ENCODE measurements around the gene UNKL. TPM values are rescaled to one million over a fixed set of nuclear protein-coding genes. Genes with fewer than 3 reads are reported as not detected.

The UNKL gene
- polyA plus RNA-seq, 1 experiment = 15.4 TPM

- POLR2A ChIA-PET = interaction anchor here (0.6 kb wide), 1 partner anchor 1160 kb away, joined by 16 read pairs; the partner anchor contains the start of gene TBC1D24
- peaks cover 43% of the 10 kb centered on the region for H3K36me3 ChIP-seq (ENCODE audit: control insufficient read depth, insufficient read depth, low read length)
Observed at GRCh38 chr16:1314399-1315068, 100.0 kb downstream of the UNKL start.

GRCh38 chr16:1313721-1314369, 100.7 kb downstream of the UNKL start:
- no peak for TF ChIP-seq CTCF (IDR thresholded peaks at IDR 0.05; ENCODE audit: insufficient read depth, low read depth, low read length)
- Histone ChIP-seq H3K4me3 (ENCODE audit: low read depth, low read length) (no peak overlapping the region), H3K27me3 (ENCODE audit: control insufficient read depth, insufficient read depth, low read length) (no peaks in the 10 kb centered on the region), H3K36me3 (ENCODE audit: control insufficient read depth, insufficient read depth, low read length) (peaks cover 37% of the 10 kb centered on the region)
- ChIA-PET POLR2A (interaction anchor here (0.6 kb wide), 1 partner anchor 1161 kb away, joined by 16 read pairs; the partner anchor contains the start of gene TBC1D24), CTCF (interaction anchor here (1.1 kb wide), 1 partner anchor 13 kb away, joined by 3 read pairs; no protein-coding TSS in a partner anchor)
- DNase-seq (ENCODE audit: low read depth) = no peak

More at GRCh38 chr16:1314399-1315068, 100.0 kb downstream of the UNKL start:
- no peak for TF ChIP-seq CTCF (IDR thresholded peaks at IDR 0.05; ENCODE audit: insufficient read depth, low read depth, low read length)
- no peak for DNase-seq (ENCODE audit: low read depth)
- CTCF ChIA-PET = interaction anchor here (1.1 kb wide), 1 partner anchor 14 kb away, joined by 3 read pairs; no protein-coding TSS in a partner anchor
- Histone ChIP-seq H3K27me3 (ENCODE audit: control insufficient read depth, insufficient read depth, low read length) (no peaks in the 10 kb centered on the region), H3K4me3 (ENCODE audit: low read depth, low read length) (no peak overlapping the region)

Other genes starting within 250 kb of the UNKL start
- not detected in 2 replicates for gene TPSG1, start 189.4 kb downstream of the UNKL start, polyA plus RNA-seq (2011; rRNA removed)
- not detected in 2 replicates for gene TPSB2, start 184.5 kb downstream of the UNKL start, polyA plus RNA-seq (2011; rRNA removed)
- gene TPSAB1, start 174.0 kb downstream of the UNKL start, polyA plus RNA-seq (2011; rRNA removed) = not detected in 2 replicates
- gene TPSD1, start 158.6 kb downstream of the UNKL start, polyA plus RNA-seq (2011; rRNA removed) = not detected in 2 replicates
- 81.2 and 138 TPM in 2 replicates for gene UBE2I, start 105.1 kb downstream of the UNKL start, polyA plus RNA-seq (2011; rRNA removed)
- 0.29 and 0.33 TPM in 2 replicates for gene BAIAP3, start 81.1 kb downstream of the UNKL start, polyA plus RNA-seq (2011; rRNA removed)
- 43.1 and 52.3 TPM in 2 replicates for gene TSR3, start 62.8 kb downstream of the UNKL start, polyA plus RNA-seq (2011; rRNA removed)
- 74.1 and 113 TPM in 2 replicates for gene GNPTG, start 62.8 kb downstream of the UNKL start, polyA plus RNA-seq (2011; rRNA removed)
- gene UQCC4, start 6.0 kb upstream of the UNKL start, polyA plus RNA-seq (2011; rRNA removed) = 13.3 and 19.3 TPM in 2 replicates
- gene PERCC1, start 16.4 kb upstream of the UNKL start, polyA plus RNA-seq (2011; rRNA removed) = not detected in 2 replicates
- 0.04 and 0.23 TPM in 2 replicates for gene CCDC154, start 29.9 kb upstream of the UNKL start, polyA plus RNA-seq (2011; rRNA removed)
- 19.6 and 36.4 TPM in 2 replicates for gene CLCN7, start 60.3 kb upstream of the UNKL start, polyA plus RNA-seq (2011; rRNA removed)
- not detected in 2 replicates for gene PTX4, start 74.2 kb upstream of the UNKL start, polyA plus RNA-seq (2011; rRNA removed)
- 8.1 and 15.9 TPM in 2 replicates for gene TELO2, start 78.7 kb upstream of the UNKL start, polyA plus RNA-seq (2011; rRNA removed)
- 42.4 and 81.9 TPM in 2 replicates for gene TMEM204, start 119.0 kb upstream of the UNKL start, polyA plus RNA-seq (2011; rRNA removed)
- gene IFT140, start 197.4 kb upstream of the UNKL start, polyA plus RNA-seq (2011; rRNA removed) = 5.3 and 10.4 TPM in 2 replicates
- 5.2 and 8.0 TPM in 2 replicates for gene CRAMP1, start 197.7 kb upstream of the UNKL start, polyA plus RNA-seq (2011; rRNA removed)